B cell (primary cell): Measurements from ENCODE around the gene MIA3. TPM values are rescaled to one million over a fixed set of nuclear protein-coding genes. Genes with fewer than 3 reads are reported as not detected.

ENCODE experiments used
- polyA plus RNA-seq: library from polyadenylated mRNA; depleted of rRNA; stranded (reverse); fragments of >200 nt; gene quantifications from 2 replicates; pipeline ENCODE4 v1.2.3, GENCODE V29; 2012
- total RNA-seq, 2 donors: library from RNA; stranded (reverse); fragments of 120-200 nt in 1 of 2; gene quantifications; 1 replicate in 1 of 2; 2 replicates in 1 of 2; pipeline versions ENCODE4 v1.2.3 to v1.2.4, GENCODE V29; 2013 to 2022

The MIA3 gene
- total and polyA plus RNA-seq, 2 donors (not counting 1 experiment from before 2014, with no cell fraction given) = 69.2 to 109 TPM

Other genes starting within 250 kb of the MIA3 start
- gene HHIPL2, start 70.0 kb upstream of the MIA3 start, total RNA-seq = 0.99 and 1.3 TPM in 2 replicates
- 0.62 and 0.63 TPM in 2 replicates for gene HHIPL2, start 70.0 kb upstream of the MIA3 start, polyA plus RNA-seq
- 23.7 and 25.9 TPM in 2 replicates for gene TAF1A, start 28.2 kb upstream of the MIA3 start, total RNA-seq
- gene TAF1A, start 28.2 kb upstream of the MIA3 start, polyA plus RNA-seq = 12.7 and 24.9 TPM in 2 replicates
- 77.7 and 79.9 TPM in 2 replicates for gene AIDA, start 94.4 kb downstream of the MIA3 start, total RNA-seq
- 40.5 and 41.7 TPM in 2 replicates for gene AIDA, start 94.4 kb downstream of the MIA3 start, polyA plus RNA-seq
- gene BROX, start 94.5 kb downstream of the MIA3 start, total RNA-seq = 55.1 and 57.8 TPM in 2 replicates
- gene BROX, start 94.5 kb downstream of the MIA3 start, polyA plus RNA-seq = 8.7 and 10.8 TPM in 2 replicates
- gene FAM177B, start 119.1 kb downstream of the MIA3 start, total RNA-seq = 19.6 and 19.9 TPM in 2 replicates
- gene FAM177B, start 119.1 kb downstream of the MIA3 start, polyA plus RNA-seq = 12.2 and 12.8 TPM in 2 replicates
- gene DISP1, start 196.9 kb downstream of the MIA3 start, total RNA-seq = 12.0 and 12.6 TPM in 2 replicates
- gene DISP1, start 196.9 kb downstream of the MIA3 start, polyA plus RNA-seq = 6.0 and 6.6 TPM in 2 replicates